ENCODE results near the gene ARHGEF1.

DNA sequence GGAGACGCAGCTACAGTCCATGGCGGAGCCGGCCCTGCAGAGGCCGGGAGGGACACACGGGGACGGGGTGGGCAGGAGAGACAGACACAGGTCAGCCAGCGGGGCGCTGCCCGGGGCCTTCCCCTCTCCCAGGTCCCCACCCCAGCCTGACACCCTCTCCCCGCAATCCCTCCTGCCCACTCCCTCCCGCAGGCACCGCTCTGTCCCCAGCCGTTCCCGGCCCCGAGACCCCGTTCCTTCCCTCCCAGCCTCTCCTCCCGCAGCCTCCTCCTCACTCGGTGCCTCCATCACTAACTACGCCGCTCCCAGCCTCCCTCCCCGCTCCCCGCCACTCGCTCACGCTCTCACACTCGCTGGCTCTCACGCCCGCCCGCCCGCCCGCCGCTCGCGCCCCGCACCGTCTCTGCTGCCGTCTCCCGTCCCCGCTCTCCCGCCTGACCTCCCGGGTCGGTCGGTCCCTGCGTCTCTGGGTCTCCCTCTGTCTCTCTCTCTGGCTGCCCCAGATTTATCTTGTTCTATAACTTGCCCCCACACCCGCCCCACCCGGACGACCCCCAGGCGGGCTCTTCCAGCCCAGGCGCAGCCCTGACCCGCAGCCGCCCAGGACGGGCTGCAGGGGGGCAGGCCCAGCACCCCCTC, 30.0 kb downstream of the ARHGEF1 start:
- TF ChIP-seq REST (IDR thresholded peaks at IDR 0.05; ENCODE audit: insufficient read depth in 1 of 2, low read depth in 2 of 2, low read length in 1 of 2) (no peak), POLR2AphosphoS5 (IDR thresholded peaks at IDR 0.05; ENCODE audit: low read depth, low read length) (no peak), CTCF (IDR thresholded peaks at IDR 0.05) (no peak), TCF7L2 (IDR thresholded peaks at IDR 0.05; ENCODE audit: low read depth, low read length) (no peak)

Measured in Panc1 (cell line).